ENCODE data around the gene DCP1A.

DCP1A gene

GRCh38 chr3:53282581-53282980 lies 64.8 kb downstream of the DCP1A start:
- TF ChIP-seq ZFX (IDR thresholded peaks at IDR 0.05), result no peak
- TF ChIP-seq CTCF (conservative IDR thresholded peaks at IDR 0.05), result no peak
- H3K27ac ChIP-seq, result no peak overlapping the region

- TF ChIP-seq CTCF (conservative IDR thresholded peaks at IDR 0.05) (no peak), ZFX (IDR thresholded peaks at IDR 0.05) (no peak)
These were observed 68.7 kb downstream of the DCP1A start for GRCh38 chr3:53278667-53279066.

DNA sequence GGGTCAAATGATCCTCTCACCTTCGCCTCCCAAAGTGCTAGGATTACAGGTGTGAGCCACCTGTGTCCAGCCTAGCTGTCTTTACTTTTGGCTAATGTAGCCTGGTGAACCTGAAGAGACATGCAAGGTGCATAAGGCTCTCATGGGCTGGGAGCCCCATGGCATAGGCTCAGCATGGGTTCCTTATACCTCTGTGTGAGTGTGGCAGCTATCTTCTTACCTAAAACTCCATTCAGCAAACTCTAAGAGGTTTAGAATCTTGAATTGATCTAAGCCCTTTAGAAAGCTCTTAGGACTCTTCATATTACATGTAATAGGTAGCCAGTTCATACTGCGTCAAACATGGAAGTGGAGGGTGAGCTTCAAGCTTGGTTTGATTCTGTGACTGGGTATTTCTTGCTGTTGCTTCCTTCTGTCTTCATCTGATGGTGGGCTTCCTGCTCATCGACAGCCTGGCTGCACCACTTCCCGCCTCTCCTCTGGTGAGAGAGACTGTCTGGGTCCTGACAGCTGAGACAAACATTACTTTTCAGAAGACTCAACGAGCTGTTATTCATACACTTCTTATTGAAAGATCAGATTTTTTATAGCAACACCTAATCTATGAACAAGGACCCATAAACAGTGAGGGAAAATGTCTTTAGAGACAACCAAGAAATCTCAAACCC lies 72.3 kb downstream of the DCP1A start:
- H3K27ac ChIP-seq, result no peak overlapping the region
- TF ChIP-seq CTCF (conservative IDR thresholded peaks at IDR 0.05), result no peak
- no peak for TF ChIP-seq ZFX (IDR thresholded peaks at IDR 0.05)

More at GRCh38 chr3:53278667-53279066, 68.7 kb downstream of the DCP1A start:
- H3K27ac ChIP-seq, result no peak overlapping the region

- no peak overlapping the region for H3K27ac ChIP-seq
- TF ChIP-seq CTCF (conservative IDR thresholded peaks at IDR 0.05) (no peak), ZFX (IDR thresholded peaks at IDR 0.05) (no peak)
These were observed 74.1 kb downstream of the DCP1A start for GRCh38 chr3:53273146-53273670.

DNA sequence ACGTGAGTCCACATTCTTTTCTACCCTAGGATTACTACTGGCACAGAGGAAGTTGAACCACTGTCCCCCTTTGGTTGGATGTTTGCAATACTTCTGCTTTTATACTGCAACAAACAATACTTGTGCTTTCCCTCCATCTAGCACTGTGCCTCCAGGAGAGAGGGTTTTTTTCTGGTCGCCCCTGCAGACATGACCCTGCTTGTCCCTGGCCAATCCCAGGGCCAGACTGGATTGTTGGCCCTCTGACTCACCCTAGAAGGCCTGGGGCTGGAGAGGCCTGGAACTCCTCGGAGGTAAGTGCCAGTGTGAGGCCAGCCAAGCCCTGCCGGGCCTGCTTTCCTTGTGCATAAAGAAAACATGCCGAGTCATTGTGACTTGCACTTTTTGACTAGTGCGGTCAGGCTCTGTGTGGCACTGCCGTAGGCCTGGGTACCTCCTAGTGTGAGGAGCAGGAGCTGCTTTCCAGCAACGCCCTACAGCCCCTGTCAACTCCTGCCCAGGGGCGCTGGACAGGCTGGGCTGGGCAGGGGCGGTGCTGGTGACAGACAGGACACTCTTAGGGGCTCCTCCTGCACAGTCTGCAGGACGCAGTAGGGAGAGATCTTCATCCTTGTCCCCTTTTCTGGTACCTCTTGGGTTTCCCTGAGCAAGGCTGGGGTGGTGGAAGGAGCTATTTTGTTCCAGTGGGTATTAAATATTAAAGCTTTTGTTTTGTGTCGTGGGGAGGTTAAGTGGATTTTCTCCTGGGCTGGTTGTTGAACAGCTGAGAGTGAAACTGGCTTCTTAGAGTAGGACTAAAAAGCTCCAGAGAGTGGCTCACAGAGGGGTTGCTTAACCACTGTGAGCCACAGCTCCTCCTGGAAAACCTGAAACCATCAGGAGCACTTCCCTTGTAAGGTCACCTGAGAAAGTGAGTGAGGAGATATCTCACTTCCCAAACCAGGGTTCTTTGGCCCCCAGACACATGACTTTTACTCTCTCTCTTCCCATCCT lies 77.2 kb downstream of the DCP1A start:
- TF ChIP-seq ZFX (IDR thresholded peaks at IDR 0.05), result peak; percentile 76
- TF ChIP-seq CTCF (conservative IDR thresholded peaks at IDR 0.05), result no peak
- H3K27ac ChIP-seq, result peak overlapping the region; percentile 81

GRCh38 chr3:53269193-53269592 lies 78.2 kb downstream of the DCP1A start:
- H3K27ac ChIP-seq, result peak overlapping the region; percentile 81

GRCh38 chr3:53267766-53268165 lies 79.6 kb downstream of the DCP1A start:
- TF ChIP-seq ZFX (IDR thresholded peaks at IDR 0.05), result no peak
- TF ChIP-seq CTCF (conservative IDR thresholded peaks at IDR 0.05), result no peak
- no peak overlapping the region for H3K27ac ChIP-seq
